ENCODE data around the gene FGF11.
"Not testable (repeated sequence)": the region's sequence is repeated elsewhere in the genome, so short reads cannot be mapped to it uniquely, and the experiment has no call there.

FGF11 gene

DNA sequence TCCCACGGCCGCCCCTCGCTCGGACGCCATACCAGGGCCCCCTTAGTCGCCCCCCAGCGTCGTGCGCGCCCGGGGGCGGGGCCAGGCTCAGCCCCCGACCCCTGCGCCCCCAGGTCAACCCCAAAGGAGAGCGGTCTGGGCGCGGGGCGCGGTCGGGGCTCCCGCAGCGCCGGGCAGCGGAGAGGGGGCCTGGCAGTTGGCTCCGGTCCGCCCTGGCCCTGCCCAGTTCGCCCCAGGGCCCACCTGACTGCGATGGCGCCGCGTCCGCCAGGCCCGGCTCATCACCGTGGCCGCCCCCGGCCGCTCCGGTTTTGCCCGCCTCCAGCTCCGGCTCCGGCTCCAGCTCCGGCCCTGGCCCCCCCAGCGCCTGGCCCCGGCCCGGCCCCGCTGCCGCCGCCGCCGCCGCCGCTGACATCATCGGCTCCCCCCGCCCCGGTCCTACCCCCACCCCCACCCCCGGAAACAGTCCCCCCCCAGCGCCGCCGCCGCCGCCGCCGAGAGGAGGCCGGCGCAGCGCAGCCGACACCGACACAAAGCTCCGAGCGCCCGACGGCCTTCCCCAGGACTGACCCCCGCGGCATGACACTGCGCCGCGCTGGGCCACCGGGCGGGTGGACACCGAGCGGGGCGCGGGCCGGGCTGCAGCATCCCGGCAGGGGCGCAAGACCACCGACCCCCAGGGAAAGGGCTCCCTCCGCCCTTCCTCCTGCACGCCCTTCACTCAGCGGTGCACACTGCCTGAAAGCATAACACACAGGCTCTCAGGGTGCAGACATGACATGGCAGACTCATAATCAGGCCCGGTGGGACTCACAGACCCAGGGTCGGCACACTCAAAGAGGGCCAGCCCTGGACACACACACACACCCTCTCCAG, 40.1 kb downstream of the FGF11 start, which contains the start of gene ZBTB4:
Gene ZBTB4, minus strand, starts transcription at position 419 of the 876 bp plus-strand sequence. CDS start 12,830 bp downstream, outside the sequence.
- peak; percentile 40 for DNase-seq (ENCODE audit: low spot score)

DNA sequence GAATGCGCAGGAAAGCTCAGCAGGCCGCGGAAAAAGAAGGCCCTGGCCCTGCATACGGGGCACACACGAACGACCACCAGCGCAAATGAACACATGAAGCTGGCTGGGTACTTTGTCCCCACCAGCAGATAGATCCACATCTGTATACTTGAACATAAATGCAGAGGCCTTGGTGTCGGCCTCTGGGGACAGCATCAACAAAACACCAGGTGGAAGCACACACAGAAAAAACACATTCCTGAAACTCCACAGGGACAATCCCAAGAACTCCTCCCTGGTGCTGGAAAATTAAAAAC, 40.7 kb downstream of the FGF11 start:
- no peak for DNase-seq (ENCODE audit: low spot score)

DNA sequence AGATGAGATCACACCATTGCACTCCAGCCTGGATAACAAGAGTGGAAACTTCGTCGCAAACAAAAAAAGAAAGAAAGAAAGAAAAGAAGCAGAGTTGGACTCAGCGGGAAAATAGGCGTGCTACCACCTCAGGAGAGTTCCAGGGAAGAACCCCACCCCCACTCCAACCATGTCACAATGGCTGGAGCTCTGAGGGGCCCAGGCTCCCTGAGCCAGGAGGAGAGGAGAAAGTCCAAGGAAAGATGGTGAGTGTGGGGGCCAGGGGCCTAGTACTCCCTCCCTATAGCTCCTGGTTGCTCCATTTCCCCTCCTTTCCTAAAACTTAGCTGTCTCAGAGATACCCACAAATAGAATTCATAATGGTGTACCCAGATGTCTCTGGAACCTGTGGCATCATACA, 42.0 kb downstream of the FGF11 start, which contains the start of gene SLC35G6:
Gene SLC35G6, plus strand, starts transcription at position 172 of the 400 bp plus-strand sequence. Its CDS starts 71 bp downstream, at position 243.
- not testable (repeated sequence) for DNase-seq (ENCODE audit: low spot score)

DNA sequence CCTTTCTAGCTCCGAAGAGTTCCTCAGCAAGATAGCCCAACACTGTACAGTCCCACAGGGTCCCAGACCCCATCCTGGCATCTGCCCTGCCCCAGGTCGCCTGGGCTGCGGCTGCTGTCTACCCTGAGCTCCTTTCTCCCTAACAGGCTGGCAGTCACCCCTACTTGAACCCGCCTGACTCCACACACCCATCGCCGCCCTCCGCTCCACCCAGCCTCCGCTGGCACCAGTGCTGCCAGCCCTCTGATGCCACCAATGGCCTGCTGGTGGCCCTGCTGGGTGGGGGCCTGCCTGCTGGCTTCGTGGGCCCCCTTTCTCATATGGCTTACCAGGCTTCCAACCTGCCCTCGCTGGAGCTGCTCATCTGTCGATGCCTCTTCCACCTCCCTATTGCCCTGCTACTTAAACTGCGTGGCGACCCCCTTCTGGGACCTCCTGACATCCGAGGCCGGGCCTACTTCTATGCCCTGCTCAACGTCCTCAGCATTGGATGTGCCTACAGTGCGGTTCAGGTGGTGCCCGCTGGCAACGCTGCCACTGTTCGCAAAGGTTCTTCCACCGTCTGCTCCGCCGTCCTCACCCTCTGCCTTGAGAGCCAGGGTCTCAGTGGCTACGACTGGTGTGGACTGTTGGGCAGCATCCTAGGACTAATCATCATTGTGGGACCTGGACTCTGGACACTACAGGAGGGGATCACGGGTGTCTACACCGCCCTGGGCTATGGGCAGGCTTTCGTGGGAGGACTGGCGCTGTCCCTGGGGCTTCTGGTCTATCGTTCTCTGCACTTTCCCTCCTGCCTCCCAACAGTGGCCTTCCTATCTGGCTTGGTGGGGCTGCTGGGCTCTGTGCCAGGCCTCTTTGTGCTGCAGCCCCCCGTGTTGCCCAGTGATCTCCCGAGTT, 42.8 kb downstream of the FGF11 start:
- not testable (repeated sequence) for DNase-seq (ENCODE audit: low spot score)

DNA sequence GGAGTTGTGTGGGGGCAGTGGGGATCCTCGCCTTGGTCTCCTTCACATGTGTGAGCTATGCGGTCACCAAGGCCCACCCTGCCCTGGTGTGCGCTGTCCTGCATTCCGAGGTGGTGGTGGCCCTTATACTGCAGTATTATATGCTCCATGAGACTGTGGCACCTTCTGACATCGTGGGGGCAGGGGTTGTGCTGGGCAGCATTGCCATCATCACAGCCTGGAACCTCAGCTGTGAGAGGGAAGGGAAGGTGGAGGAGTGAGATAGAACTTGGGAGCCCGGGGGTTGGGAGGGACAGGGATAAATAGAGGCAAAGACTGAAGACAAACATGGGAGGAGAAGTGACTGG, 43.4 kb downstream of the FGF11 start:
- not testable (repeated sequence) for DNase-seq (ENCODE audit: low spot score)

DNA sequence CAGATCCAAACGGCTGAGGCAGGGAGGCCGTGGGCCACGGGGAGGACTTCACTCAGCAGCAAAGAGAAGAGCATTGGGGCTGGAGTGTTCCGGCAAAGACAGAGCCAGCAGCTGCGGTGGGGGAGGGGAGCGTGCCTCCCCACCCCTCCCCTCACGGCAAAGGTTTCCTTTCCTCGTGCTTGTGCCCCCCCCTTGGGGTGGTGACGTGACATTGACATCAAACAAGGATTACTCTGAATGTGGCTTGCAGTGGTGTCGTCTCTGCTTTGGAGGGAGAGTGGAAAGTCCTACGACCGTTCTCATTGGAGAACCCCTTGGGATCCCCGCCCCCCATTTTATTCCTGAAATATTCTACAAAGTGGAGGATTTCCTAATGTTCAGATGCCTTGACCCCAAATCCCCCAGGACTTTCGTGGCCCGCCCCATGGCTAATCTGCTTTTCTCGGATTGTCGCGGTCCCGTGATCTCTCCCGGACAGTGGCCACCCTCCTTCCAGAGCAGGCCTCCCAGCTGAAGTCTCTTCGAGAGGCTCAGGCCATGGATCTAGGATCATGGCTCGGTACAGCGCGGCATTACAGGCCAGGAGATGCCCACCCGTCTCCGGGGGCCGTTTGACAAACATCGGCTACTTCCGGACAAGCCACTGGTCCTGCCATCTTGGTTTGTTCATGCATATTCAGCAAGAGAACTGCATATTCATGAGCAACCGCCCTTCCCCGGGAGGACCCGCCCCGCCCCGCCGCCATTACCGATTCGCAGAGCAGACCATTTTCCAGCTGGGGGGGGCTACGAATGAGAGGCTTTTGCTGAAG, 44.1 kb downstream of the FGF11 start:
- peak; percentile 89 for DNase-seq (ENCODE audit: low spot score)

DNA sequence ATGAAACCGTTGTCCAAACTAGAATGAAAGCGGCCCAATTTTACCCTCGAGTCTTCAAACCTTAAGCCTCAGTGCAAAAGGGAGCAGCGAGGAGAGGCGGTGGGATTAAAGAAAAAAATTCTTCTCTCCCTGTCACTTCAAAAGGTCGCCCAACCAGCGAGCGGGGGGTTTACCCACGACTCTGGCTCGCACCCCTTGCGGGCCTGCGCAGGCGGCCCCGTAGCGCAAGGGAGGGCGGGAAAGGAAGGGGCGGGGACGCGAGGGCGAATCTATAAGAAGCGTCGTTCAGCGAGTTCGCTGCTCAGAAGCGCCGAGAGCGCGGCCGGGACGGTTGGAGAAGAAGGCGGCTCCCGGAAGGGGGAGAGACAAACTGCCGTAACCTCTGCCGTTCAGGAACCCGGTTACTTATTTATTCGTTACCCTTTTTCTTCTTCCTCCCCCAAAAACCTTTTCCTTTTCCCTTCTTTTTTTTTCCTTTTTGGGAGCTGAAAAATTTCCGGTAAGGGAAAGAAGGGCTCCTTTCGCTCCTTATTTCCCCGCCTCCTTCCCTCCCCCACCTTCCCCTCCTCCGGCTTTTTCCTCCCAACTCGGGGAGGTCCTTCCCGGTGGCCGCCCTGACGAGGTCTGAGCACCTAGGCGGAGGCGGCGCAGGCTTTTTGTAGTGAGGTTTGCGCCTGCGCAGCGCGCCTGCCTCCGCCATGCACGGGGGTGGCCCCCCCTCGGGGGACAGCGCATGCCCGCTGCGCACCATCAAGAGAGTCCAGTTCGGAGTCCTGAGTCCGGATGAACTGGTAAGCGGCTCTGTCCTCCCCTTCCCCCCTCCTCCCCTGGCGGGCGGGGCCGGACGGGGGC, 45.0 kb downstream of the FGF11 start, which contains the start of gene POLR2A:
Gene POLR2A, plus strand, starts transcription at position 300 of the 852 bp plus-strand sequence.
- DNase-seq (ENCODE audit: low spot score), result peak; percentile 92

DNA sequence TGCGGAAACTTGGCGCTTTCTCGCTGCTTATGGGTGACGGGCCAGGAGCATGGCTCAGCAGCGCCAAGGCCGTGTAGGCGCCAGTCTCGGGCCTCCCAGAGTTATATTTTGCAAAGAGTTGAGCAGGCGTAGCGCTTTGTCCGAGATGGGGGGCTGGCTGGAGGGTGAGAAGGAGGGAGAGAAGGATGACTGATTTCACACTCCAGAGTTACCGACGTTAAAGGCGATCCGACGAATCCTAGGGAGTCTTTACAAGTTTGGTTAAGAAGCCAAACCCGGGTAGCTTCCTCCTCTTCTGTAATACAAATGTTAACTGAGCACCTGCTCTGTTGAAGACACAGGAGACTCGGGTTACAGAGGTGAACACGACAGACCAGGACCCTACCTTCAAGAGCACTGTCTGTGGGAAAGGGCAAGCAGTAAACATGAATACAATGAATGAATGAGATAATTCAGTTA, 45.6 kb downstream of the FGF11 start:
- peak; percentile 61 for DNase-seq (ENCODE audit: low spot score)

DNA sequence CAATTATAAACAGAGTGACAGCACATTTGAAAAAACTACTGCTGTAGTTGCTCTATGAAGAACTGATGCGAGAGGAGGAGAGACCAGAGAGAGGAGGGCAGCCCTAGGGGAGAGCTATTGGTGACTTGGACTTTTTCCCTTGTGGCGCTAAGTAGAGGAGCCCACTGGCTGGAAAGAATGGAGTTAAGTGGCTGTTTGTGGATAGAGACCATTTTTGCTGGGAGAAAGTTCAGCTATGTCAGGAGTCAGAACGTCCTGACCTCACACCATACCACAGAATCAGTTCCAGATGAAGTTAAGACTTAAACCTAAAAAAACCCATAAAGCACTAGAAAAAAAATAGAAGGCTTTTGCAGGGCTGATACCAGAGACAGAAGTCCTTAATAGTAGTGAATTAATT, 46.9 kb downstream of the FGF11 start:
- no peak for DNase-seq (ENCODE audit: low spot score)

DNA sequence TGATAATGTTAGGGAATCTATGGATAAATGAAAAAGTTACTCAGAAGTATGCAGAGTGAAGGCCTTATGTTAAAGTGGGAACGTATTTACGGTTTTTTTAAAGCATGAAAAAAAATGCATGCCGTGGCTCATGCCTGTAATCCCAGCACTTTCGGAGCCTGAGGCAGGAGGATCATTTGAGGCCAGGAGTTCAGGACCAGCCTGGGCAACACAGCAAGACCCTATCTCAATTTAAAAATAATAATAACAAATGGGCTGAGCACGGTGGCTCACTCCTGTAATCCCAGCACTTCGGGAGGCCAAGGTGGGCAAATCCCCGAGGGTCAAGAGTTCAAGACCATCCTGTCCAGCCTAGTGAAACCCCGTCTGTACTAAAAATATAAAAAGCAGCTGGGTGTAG, 50.8 kb downstream of the FGF11 start:
- no peak for DNase-seq (ENCODE audit: low spot score)

DNA sequence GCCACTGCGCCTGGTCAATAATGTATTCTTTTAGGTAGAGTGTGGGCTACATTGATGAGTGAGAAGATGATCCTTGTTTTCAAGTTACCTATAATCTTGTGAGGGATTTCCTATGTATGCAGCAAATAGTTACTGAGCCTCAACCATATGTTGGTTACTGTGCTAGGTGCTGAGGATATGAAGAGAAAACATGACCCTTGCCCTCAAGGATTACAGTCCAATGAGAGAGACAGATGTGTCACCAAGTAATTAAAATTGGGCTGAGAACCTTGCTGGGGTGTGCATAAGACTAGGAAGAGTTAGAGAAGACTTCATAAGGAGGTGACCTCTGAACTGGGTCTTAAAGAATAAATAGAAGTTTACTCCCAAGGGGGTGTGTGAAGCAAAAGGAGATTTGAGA, 52.3 kb downstream of the FGF11 start:
- DNase-seq (ENCODE audit: low spot score), result no peak

DNA sequence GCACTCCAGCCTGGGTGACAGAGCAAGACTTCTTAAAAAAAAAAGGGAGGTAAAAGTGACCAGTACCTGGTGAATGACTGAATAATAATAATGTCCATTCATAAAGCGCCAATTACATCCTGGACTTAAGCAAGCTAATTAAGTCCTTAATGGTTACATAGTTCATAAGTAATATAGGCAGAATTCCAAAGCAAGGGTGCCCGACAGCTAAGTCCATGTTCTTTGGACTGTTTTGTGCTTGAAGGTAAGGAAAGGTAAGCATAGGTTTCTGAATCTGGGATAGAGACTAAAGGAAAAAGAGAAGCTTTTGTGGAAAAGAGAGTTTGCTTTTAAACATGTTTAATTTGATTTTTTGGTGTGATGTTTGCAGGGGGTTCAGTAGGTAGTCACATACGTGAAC, 54.6 kb downstream of the FGF11 start:
- no peak for DNase-seq (ENCODE audit: low spot score)

Measured in NAMALWA (cell line).